Pancreas (tissue), 10 donors: ENCODE measurements around the gene PRIMPOL. TPM values are rescaled to one million over a fixed set of nuclear protein-coding genes. Genes with fewer than 3 reads are reported as not detected.

Source experiments
- ATAC-seq, 4 donors: fragments of 200-7000 bp; cut with Tn5 transposase; one replicate each; pipeline versions ENCODE4 v1.8.0 to v1.9.1; 2020; ENCODE audit warnings: mild to moderate bottlenecking in 4 of 4, moderate library complexity in 4 of 4
- DNase-seq, 6 donors: peaks; one replicate each; pipeline ENCODE4 v3.0.0-alpha.2; 2020
- FAIRE-seq: peaks from 2 replicates; lab custom pipeline; 2012; peaks lifted over from hg19 to GRCh38; lab: Jason Lieb, UNC
- H3K27ac ChIP-seq, 4 donors: fragments of 200-600 bp; sonication (generic); 1 replicate in 3 of 4; 2 replicates in 1 of 4; pipeline versions ENCODE4 v1.5.0 to v1.8.0; 2020
- H3K27me3 ChIP-seq, 4 donors: fragments of 200-600 bp; one replicate each; pipeline ENCODE4 v1.8.0; 2021
- H3K36me3 ChIP-seq, 3 donors: fragments of 200-600 bp; sonication (generic) in 1 of 3; one replicate each; pipeline versions ENCODE4 v1.5.0 to v1.8.0; 2020 to 2021
- H3K4me1 ChIP-seq, 3 donors: fragments of 200-600 bp; one replicate each; pipeline ENCODE4 v1.8.0; 2021
- H3K4me3 ChIP-seq, 4 donors: fragments of 200-600 bp; sonication (generic) in 2 of 4; one replicate each; pipeline versions ENCODE4 v1.5.0 to v1.8.0; 2020 to 2021
- H3K9me3 ChIP-seq, 4 donors: fragments of 200-600 bp; one replicate each; pipeline ENCODE4 v1.8.0; 2021
- WGBS, 2 donors: extraction: QIAGEN DNeasy Blood & Tissue Kit; methylation state at CpG; one replicate each; pipeline ENCODE4 v1.1.7; 2013; 5-methylcytosine and 5-hydroxymethylcytosine counted together
- intact Hi-C, 3 donors: fragments of 100-400 bp; cut with DNase I; formaldehyde crosslinking; loops; one replicate each; pipeline versions ENCODE4 v1.11.1 to v1.14.2; 2022
- polyA plus RNA-seq, 2 donors: library from polyadenylated mRNA; stranded (reverse); fragments of 200-250 nt; gene quantifications; one replicate each; pipeline ENCODE4 v1.2.3, GENCODE V29; 2013
- total RNA-seq, 6 donors: library from RNA; stranded (reverse); fragmentation: NEBNext Ultra II Directional in 4 of 6; extraction: Animal tissue kit (Norgen Biotek cat#: 25700) in 4 of 6; gene quantifications; one replicate each; pipeline versions ENCODE4 v1.2.1 to v1.2.4, GENCODE V29; 2021 to 2023
- TF ChIP-seq, protein P1 (sequence below), 4 donors: fragments of 200-600 bp; sonication (generic) in 3 of 4; IDR thresholded peaks; one replicate each; pipeline versions ENCODE4 v1.5.0 to v1.8.0; 2021; ENCODE audit warnings: antibody characterized with exemption in 4 of 4
- donor health status: healthy with polysubstance abuse.
- donor health status: DM: no; HTN: no; CAD: no; lungs with moderate emphysema.
- donor health status: DM: no; HTN: no; CAD: no.
- donor health status: control.
- donor health status: control.
- donor health status: Bipolar disorder and iron deficiency.
- donor health status: DM: yes; HTN: yes; CAD: no.
- donor health status: DM: no; HTN: no; CAD: no.
- donor health status: DM: no; HTN: no; CAD: no.
- donor health status: DM: yes; HTN: yes; CAD: no.

PRIMPOL gene
- total and polyA plus RNA-seq, 8 donors, result 3.3 to 22.8 (median 6.3) TPM

DNA sequence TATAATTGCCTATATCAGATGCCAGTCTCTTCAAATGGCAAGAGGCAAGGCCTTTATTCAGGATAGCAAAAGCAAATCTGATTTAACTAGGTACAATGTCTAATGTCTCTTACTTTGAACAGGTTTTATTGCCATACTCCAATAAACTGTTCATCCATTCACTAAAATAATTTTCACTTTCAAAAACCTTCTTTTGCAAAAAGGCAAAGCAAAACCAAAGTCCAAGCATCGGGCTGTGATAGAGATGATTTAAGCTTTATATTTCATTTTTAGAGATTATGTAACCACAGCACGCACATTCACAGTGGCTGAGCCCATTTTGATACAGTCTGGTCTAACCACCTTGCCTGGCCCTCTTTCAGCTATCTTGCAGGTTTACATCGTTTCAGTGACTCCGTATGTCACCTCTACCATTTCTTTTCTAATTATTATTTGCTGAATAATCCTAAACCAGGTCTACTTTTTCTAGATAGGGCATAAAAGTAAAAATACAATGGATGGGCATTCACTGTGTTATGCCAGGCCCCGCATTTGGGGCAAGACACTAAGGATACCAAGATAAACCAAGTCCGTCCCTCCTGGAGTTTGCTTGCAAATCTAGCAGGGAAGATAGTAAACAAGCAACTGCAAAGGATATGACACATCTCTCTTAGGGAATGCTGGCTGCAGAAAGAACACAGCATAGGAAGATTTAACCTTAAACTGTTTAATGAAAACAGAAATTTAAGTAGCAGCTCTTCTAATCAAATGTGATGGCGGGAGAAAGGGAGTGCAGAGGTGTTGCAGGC is 2.1 kb upstream of the PRIMPOL start:
- intact Hi-C loops, result no loop called here
- Histone ChIP-seq H3K36me3 (no peaks in the 10 kb centered on the region), H3K9me3 (no peaks in the 10 kb centered on the region), H3K27me3 (no peaks in the 10 kb centered on the region), H3K27ac (peak overlapping the region; percentile 73 to 96 (median 89)), H3K4me1 (peaks cover 10 to 35% (median 25%) of the 10 kb centered on the region in 3 donors), H3K4me3 (peak overlapping the region in 3 of 4 donors; percentile 54 to 84 (median 79))
- FAIRE-seq, result no peak
- DNase-seq, result no peak
- TF ChIP-seq, protein P1, sequence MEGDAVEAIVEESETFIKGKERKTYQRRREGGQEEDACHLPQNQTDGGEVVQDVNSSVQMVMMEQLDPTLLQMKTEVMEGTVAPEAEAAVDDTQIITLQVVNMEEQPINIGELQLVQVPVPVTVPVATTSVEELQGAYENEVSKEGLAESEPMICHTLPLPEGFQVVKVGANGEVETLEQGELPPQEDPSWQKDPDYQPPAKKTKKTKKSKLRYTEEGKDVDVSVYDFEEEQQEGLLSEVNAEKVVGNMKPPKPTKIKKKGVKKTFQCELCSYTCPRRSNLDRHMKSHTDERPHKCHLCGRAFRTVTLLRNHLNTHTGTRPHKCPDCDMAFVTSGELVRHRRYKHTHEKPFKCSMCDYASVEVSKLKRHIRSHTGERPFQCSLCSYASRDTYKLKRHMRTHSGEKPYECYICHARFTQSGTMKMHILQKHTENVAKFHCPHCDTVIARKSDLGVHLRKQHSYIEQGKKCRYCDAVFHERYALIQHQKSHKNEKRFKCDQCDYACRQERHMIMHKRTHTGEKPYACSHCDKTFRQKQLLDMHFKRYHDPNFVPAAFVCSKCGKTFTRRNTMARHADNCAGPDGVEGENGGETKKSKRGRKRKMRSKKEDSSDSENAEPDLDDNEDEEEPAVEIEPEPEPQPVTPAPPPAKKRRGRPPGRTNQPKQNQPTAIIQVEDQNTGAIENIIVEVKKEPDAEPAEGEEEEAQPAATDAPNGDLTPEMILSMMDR (IDR thresholded peaks at IDR 0.05), result no peak
- no peak for ATAC-seq
- WGBS, 2 donors, result 32 to 37% methylated on average over 7 of the region's 7 CpGs

DNA sequence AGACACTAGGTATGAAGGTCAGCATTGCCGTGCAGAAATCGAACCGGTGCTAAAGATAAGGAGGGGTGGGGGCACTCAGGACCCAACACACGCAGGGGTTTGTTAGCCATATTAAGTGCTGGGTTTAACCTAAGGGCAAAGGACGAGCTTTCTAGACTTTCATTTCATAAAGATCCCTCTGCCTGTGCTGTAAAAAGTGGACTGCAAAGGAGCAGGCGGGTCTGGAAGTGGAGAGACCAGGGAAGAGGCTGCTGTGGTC is 1.6 kb upstream of the PRIMPOL start:
- TF ChIP-seq, protein P1 (IDR thresholded peaks at IDR 0.05), result no peak
- intact Hi-C loops, result no loop called here
- H3K9me3 ChIP-seq, result no peaks in the 10 kb centered on the region
- ATAC-seq (peak in 2 of 4 donors; percentile 1 to 3), DNase-seq (no peak), FAIRE-seq (no peak)
- no peaks in the 10 kb centered on the region for H3K36me3 ChIP-seq
- H3K4me1 ChIP-seq, result peaks cover 10 to 35% (median 25%) of the 10 kb centered on the region in 3 donors
- no peaks in the 10 kb centered on the region for H3K27me3 ChIP-seq
- H3K4me3 ChIP-seq, result peak overlapping the region; percentile 54 to 84 (median 79)
- H3K27ac ChIP-seq, result peak overlapping the region; percentile 73 to 96 (median 89)
- 1 to 2% methylated on average over 6 of the region's 6 CpGs for WGBS, 2 donors

DNA sequence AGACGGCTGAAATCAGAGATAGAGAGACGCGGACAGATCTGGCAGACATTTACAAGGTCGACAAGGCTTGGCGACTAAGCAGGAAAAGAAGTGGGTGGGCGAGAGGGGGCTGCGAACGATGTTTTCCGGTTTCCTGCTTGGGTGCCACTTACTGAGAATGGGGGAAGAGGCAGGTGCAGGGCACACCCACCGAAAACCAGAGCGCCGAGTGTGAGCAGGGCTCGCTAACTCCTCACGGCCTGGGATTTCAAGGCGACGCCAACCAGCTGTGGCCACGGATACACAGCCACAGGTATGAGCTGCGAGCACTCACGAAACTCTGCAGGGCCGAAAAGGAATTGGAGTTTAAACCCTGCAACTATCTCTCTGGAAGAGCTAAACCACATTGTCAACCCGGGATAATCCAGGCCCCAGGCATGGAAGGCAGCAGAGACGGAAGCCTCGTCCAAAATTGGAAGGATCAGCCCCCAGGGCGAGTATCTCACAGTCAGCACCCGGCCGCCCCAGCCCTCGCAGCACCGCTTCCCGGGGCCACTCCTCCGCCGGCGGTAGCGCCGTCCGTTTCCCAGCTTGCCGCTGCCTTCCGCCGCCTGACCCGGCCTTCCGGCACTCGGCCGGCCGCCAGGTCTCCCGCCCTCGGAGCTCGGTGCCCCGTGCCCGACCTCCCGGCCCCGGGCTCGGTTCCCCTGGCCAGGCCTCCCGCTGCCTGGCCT is 1.1 kb upstream of the PRIMPOL start:
- ATAC-seq (peak; percentile 59 to 68 (median 64)), DNase-seq (peak; percentile 59 to 89 (median 76)), FAIRE-seq (no peak)
- intact Hi-C loops, result no loop called here
- H3K27ac ChIP-seq, result peak overlapping the region; percentile 73 to 96 (median 89)
- TF ChIP-seq, protein P1 (IDR thresholded peaks at IDR 0.05), result no peak
- no peaks in the 10 kb centered on the region for H3K9me3 ChIP-seq
- 0% methylated on average over 51 to 52 of the region's 52 CpGs for WGBS, 2 donors
- H3K27me3 ChIP-seq, result no peaks in the 10 kb centered on the region
- H3K36me3 ChIP-seq, result no peaks in the 10 kb centered on the region
- peaks cover 10 to 35% (median 25%) of the 10 kb centered on the region in 3 donors for H3K4me1 ChIP-seq
- H3K4me3 ChIP-seq, result peak overlapping the region; percentile 54 to 84 (median 79)

DNA sequence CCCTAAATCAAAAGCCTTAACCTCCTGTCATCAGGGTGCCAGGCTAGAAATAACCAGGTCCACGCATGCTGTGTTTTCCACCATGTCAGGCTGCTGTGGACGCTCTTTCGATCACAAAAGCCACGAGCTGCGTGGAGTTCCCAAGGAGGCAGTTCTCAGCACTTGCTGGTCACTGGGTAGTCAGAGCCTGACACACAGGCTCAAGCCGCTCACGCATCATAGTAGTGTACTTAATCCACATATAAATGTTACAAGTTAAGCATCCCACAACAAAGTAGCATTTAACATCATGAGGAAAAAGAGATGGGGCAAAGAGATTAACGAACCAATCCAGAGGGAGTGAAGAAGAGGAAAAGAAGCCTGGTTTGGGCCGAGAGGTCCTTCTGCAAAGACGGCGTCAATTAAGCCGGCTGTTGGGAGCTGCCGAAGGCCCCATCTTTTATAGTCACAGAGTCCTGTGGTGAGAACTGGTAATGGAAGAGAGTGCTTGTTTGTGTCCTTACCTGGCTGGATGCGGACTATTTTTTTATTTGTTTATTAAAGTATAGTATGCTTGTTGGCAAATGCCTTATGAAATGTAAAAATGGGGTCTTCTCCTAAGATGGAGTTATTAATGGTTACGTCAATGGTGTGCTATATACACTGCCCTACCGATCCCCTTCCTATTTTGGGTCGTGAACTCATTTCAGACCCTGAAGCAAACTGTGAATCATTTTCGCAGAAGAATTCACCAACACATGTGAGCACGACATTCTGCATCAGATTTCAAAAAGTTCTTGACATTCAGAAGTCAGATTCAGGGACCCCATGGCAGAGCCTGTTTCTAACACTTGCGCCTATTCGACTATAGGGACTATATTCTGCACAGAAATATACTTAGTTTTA is 675 bp downstream of the PRIMPOL start:
- FAIRE-seq, result no peak
- ATAC-seq, result peak in 3 of 4 donors; percentile 1 to 24 (median 7)
- H3K9me3 ChIP-seq, result no peaks in the 10 kb centered on the region
- H3K27me3 ChIP-seq, result no peaks in the 10 kb centered on the region
- 28 to 34% methylated on average over 21 of the region's 21 CpGs for WGBS, 2 donors
- H3K36me3 ChIP-seq, result no peaks in the 10 kb centered on the region
- peak overlapping the region; percentile 53 to 82 (median 68) for H3K27ac ChIP-seq
- intact Hi-C loops, result no loop called here
- H3K4me1 ChIP-seq, result peaks cover 10 to 33% (median 25%) of the 10 kb centered on the region in 3 donors
- DNase-seq, result peak in 1 of 6 donors; percentile 29
- TF ChIP-seq, protein P1 (IDR thresholded peaks at IDR 0.05), result no peak
- peak overlapping the region; percentile 48 to 84 (median 66) for H3K4me3 ChIP-seq
